K562 (cell line): ENCODE results near the gene OR2H2. TPM values are rescaled to one million over a fixed set of nuclear protein-coding genes. Genes with fewer than 3 reads are reported as not detected.

Source experiments
- ARHGAP35 ChIP-seq: fragments of 450-650 bp; IDR thresholded peaks from 2 replicates; pipeline ENCODE4 v1.6.1; 2018; ENCODE audit not compliant: partially characterized antibody
- ETS2 ChIP-seq: IDR thresholded peaks from 2 replicates; pipeline ENCODE4 v1.6.1; 2016; ENCODE audit warnings: borderline replicate concordance, missing genetic modification characterization, mild to moderate bottlenecking, moderate library complexity, missing compliant biosample characterization; ENCODE audit not compliant: poor library complexity, severe bottlenecking
- MLLT1 ChIP-seq, 2 experiments: fragments of 450-650 bp; IDR thresholded peaks; 2 replicates each; pipeline ENCODE4 v1.6.1; 2016
- MTA3 ChIP-seq: fragments of 450-650 bp; formaldehyde crosslinking; IDR thresholded peaks from 2 replicates; pipeline ENCODE4 v1.6.1; 2017; ENCODE audit warnings: mild to moderate bottlenecking, borderline replicate concordance
- NRF1 ChIP-seq, 2 experiments: fragments of 450-650 bp; IDR thresholded peaks in 1 of 2; conservative IDR thresholded peaks in 1 of 2; 2 replicates each; pipeline ENCODE4 v1.6.1; 2014; ENCODE audit warnings: mild to moderate bottlenecking in 2 of 2
- RBBP5 ChIP-seq: fragments of 200-600 bp; sonication (generic); IDR thresholded peaks from 2 replicates; pipeline ENCODE4 v1.6.1; 2012; ENCODE audit warnings: borderline replicate concordance, mild to moderate bottlenecking, low read length, control low read depth, inconsistent platforms; ENCODE audit not compliant: insufficient read depth, poor library complexity, severe bottlenecking
- RBM17 ChIP-seq: fragments of 200-400 bp; formaldehyde crosslinking; IDR thresholded peaks from 2 replicates; pipeline ENCODE4 v1.6.1; 2017; ENCODE audit warnings: low read depth, mild to moderate bottlenecking, low read length, borderline replicate concordance
- SMC3 ChIP-seq: conservative IDR thresholded peaks from 2 replicates; pipeline ENCODE4 v1.6.1; 2011; ENCODE audit warnings: low read depth, low read length, improper control_type of control experiment; ENCODE audit not compliant: insufficient read depth
- ZFP36 ChIP-seq: fragments of 150-350 bp; IDR thresholded peaks from 2 replicates; pipeline ENCODE4 v1.6.1; 2018; ENCODE audit warnings: low read length, low read depth; ENCODE audit not compliant: partially characterized antibody
- ZKSCAN1 ChIP-seq: fragments of 150-350 bp; IDR thresholded peaks from 2 replicates; pipeline ENCODE4 v1.6.1; 2016; ENCODE audit warnings: low read depth, low read length
- ZNF75A ChIP-seq: fragments of 450-650 bp; formaldehyde crosslinking; IDR thresholded peaks from 2 replicates; pipeline ENCODE4 v1.4.0; 2020; ENCODE audit warnings: mild to moderate bottlenecking
- ZNF778 ChIP-seq: fragments of 450-650 bp; formaldehyde crosslinking; IDR thresholded peaks from 2 replicates; pipeline ENCODE4 v1.4.0; 2020; ENCODE audit warnings: mild to moderate bottlenecking, moderate library complexity
- polyA plus RNA-seq, 8 experiments: library from polyadenylated mRNA; depleted of rRNA in 4 of 8; stranded (reverse) in 5 of 8; unstranded in 3 of 8; fragments of >200 nt; fragmentation: Nextera tagmentation in 2 of 8; fragmentation: Illumina TruSeq in 1 of 8; extraction: Ambion mirVana in 2 of 8; extraction: Trizol in 1 of 8; gene quantifications; 2 replicates each; pipeline versions ENCODE4 v1.2.1 to v1.2.3, GENCODE V29; 2011 to 2014; ENCODE audit warnings: inconsistent platforms in 1 of 8, missing spikeins in 1 of 8
- total RNA-seq, 7 experiments: library from RNA; depleted of rRNA in 6 of 7; stranded (reverse); fragments of >200 nt in 6 of 7; fragmentation: Illumina TruSeq in 2 of 7; extraction: Trizol in 2 of 7; gene quantifications; 2 replicates each; pipeline versions ENCODE4 v1.2.1 to v1.2.3, GENCODE V29; 2011 to 2021; ENCODE audit warnings: low replicate concordance in 1 of 7
- TF ChIP-seq, protein P1 (sequence below): fragments of 250-450 bp; sonication (Bioruptor Pico); IDR thresholded peaks from 2 replicates; pipeline ENCODE4 v1.8.0; 2022; ENCODE audit warnings: inconsistent platforms
- TF ChIP-seq, protein P2 (sequence below), 2 experiments: fragments of 450-650 bp; IDR thresholded peaks; 2 replicates each; pipeline ENCODE4 v1.6.1; 2016; ENCODE audit warnings: mild to moderate bottlenecking in 2 of 2, borderline replicate concordance in 1 of 2, low read depth in 1 of 2, moderate library complexity in 1 of 2

Gene OR2H2
- total and polyA plus RNA-seq, 9 of the 15 experiments (the other 6 are each of a cell fraction or from before 2014, with no cell fraction given): not detected

GRCh38 chr6:29631860-29632731, 47.2 kb downstream of the OR2H2 start (continued):
- TF ChIP-seq NRF1 (conservative IDR thresholded peaks at IDR 0.05 in 1 of 2, IDR thresholded peaks at IDR 0.05 in 1 of 2) (no peak), ZNF75A (CRISPR knock-in tag) (no peak), SMC3 (no peak), MLLT1 (IDR thresholded peaks at IDR 0.05) (peak in 1 of 2 experiments; percentile 16; a peak in 1 of 4 replicates), RBBP5 (peak; percentile 81), RBM17 (no peak), ZKSCAN1 (no peak), ETS2 (tag) (no peak), ZFP36 (no peak), MTA3 (0 out of 2 replicates have a peak, but pooled peaks have one; percentile 59), ZNF778 (no peak), ARHGAP35 (peak; percentile 57)
- TF ChIP-seq, protein P1, sequence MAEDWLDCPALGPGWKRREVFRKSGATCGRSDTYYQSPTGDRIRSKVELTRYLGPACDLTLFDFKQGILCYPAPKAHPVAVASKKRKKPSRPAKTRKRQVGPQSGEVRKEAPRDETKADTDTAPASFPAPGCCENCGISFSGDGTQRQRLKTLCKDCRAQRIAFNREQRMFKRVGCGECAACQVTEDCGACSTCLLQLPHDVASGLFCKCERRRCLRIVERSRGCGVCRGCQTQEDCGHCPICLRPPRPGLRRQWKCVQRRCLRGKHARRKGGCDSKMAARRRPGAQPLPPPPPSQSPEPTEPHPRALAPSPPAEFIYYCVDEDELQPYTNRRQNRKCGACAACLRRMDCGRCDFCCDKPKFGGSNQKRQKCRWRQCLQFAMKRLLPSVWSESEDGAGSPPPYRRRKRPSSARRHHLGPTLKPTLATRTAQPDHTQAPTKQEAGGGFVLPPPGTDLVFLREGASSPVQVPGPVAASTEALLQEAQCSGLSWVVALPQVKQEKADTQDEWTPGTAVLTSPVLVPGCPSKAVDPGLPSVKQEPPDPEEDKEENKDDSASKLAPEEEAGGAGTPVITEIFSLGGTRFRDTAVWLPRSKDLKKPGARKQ (CRISPR knock-in tag): no peak
- TF ChIP-seq, protein P2, sequence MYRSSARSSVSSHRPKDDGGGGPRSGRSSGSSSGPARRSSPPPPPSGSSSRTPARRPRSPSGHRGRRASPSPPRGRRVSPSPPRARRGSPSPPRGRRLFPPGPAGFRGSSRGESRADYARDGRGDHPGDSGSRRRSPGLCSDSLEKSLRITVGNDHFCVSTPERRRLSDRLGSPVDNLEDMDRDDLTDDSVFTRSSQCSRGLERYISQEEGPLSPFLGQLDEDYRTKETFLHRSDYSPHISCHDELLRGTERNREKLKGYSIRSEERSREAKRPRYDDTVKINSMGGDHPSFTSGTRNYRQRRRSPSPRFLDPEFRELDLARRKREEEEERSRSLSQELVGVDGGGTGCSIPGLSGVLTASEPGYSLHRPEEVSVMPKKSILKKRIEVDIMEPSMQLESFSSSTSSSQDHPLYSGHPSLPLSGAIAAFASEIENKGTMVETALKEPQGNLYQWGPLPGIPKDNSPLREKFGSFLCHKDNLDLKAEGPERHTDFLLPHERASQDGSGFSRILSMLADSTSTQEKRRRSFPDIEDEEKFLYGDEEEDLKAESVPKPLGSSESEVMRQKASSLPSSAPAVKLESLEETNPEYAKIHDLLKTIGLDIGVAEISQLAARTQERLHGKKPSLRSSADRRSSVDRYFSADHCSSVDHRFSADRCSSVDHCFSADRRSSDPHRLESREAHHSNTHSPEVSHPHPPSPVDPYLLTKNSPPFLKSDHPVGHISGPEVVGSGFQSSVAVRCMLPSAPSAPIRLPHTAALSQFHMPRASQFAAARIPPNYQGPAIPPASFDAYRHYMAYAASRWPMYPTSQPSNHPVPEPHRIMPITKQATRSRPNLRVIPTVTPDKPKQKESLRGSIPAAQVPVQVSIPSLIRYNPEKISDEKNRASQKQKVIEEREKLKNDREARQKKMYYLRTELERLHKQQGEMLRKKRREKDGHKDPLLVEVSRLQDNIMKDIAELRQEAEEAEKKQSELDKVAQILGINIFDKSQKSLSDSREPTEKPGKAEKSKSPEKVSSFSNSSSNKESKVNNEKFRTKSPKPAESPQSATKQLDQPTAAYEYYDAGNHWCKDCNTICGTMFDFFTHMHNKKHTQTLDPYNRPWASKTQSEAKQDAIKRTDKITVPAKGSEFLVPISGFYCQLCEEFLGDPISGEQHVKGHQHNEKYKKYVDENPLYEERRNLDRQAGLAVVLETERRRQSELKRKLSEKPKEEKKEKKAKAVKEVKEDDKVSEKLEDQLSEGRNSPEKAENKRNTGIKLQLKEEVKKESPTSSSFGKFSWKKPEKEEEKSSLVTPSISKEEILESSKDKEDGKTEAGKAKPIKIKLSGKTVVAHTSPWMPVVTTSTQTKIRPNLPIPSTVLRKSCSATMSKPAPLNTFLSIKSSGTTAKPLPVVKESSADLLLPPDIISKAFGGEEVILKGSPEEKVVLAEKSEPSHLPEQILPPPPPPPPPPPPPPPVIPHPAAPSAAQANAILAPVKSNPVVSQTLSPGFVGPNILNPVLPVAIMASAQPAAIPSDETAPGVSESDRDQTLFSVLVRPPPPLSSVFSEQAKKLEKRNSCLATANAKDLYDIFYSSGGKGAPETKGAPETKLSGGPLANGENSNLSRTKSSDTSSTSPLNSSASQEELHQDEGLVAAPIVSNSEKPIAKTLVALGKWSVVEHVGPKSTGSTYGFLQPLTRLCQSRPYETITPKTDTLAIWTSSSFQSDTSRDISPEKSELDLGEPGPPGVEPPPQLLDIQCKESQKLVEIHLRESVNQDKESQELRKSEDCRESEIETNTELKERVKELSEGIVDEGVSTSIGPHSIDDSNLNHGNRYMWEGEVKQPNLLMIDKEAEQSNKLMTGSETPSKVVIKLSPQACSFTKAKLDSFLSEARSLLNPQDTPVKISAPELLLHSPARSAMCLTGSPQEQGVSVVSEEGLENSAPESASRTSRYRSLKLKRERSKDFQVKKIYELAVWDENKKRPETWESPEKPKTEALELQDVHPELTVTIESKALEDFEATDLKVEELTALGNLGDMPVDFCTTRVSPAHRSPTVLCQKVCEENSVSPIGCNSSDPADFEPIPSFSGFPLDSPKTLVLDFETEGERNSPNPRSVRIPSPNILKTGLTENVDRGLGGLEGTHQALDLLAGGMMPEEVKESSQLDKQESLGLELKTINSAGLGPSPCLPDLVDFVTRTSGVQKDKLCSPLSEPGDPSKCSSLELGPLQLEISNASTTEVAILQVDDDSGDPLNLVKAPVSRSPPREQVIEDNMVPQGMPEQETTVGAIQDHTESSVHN (IDR thresholded peaks at IDR 0.05; ENCODE audit: borderline replicate concordance in 1 of 2, low read depth in 1 of 2): no peak
